HCT116 (cell line): ENCODE data around the gene RPL4. TPM values are rescaled to one million over a fixed set of nuclear protein-coding genes. Genes with fewer than 3 reads are reported as not detected.

Experiments
- ATAC-seq: fragments of 200-7000 bp; cut with Tn5 transposase; 2 replicates; pipeline ENCODE4 v1.9.1; 2020; ENCODE audit warnings: mild to moderate bottlenecking, moderate library complexity
- BruUV-seq: library from RNA; stranded (reverse); fragments of 400-500 nt; replicated peaks from 2 replicates; lab custom pipeline; 2021; lab: Mats Ljungman, UMichigan
- CTCF ChIA-PET: fragments of 300-600 bp; sonication (Branson Sonifier 250); formaldehyde crosslinking; loops from one replicate; lab custom pipeline; 2021; ENCODE audit warnings: antibody characterized with exemption; lab: Charles Lee
- POLR2A ChIA-PET: fragments of 300-600, 350-600 bp; sonication (Branson Sonifier 250); formaldehyde crosslinking; loops from one replicate; lab custom pipeline; 2021; ENCODE audit warnings: antibody characterized with exemption; lab: Charles Lee
- RAD21 ChIA-PET, 2 experiments: fragments of 300-600 bp; sonication (Branson Sonifier 250); formaldehyde crosslinking; loops; one replicate each; lab custom pipeline; 2023; ENCODE audit warnings: low total read pairs in 2 of 2; ENCODE audit not compliant: uncharacterized antibody in 2 of 2, unreplicated experiment in 2 of 2, low non-redundant PET in 1 of 2; lab: Charles Lee
- DNase-seq: peaks from one replicate; pipeline ENCODE4 v3.0.0-alpha.2; 2010; ENCODE audit warnings: low read depth, low spot score
- H2AFZ ChIP-seq: fragments of 200-600 bp; shearing (Covaris generic), sonication (generic); 2 replicates; pipeline ENCODE4 v1.6.1; 2017; ENCODE audit warnings: low read depth, mixed run types, mixed read lengths, antibody characterized with exemption, low read length; ENCODE audit not compliant: poor library complexity, severe bottlenecking
- H3K27ac ChIP-seq: 2 replicates; pipeline ENCODE4 v1.5.1; 2012; ENCODE audit warnings: low read depth, low read length
- H3K27me3 ChIP-seq: fragments of 200-600 bp; sonication (generic); 2 replicates; pipeline ENCODE4 v1.6.1; 2016; ENCODE audit warnings: mixed run types, low read length, mixed read lengths; ENCODE audit not compliant: insufficient read depth
- H3K36me3 ChIP-seq, 2 experiments: fragments of 200-500 bp in 1 of 2; fragments of 200-600 bp in 1 of 2; sonication (Bioruptor generic) in 1 of 2; sonication (generic) in 1 of 2; 2 replicates each; pipeline versions ENCODE4 v1.5.1 to v1.6.1; 2014 to 2016; ENCODE audit warnings: low read length in 2 of 2, inconsistent platforms in 1 of 2, mixed read lengths in 1 of 2, mixed run types in 1 of 2; ENCODE audit not compliant: insufficient read depth in 2 of 2, control insufficient read depth in 1 of 2
- H3K4me1 ChIP-seq, 2 experiments: fragments of 200-600 bp in 1 of 2; sonication (generic) in 1 of 2; 2 replicates each; pipeline versions ENCODE4 v1.5.1 to v1.6.1; 2012 to 2017; ENCODE audit warnings: low read length in 2 of 2, inconsistent platforms in 1 of 2, mild to moderate bottlenecking in 1 of 2, mixed read lengths in 1 of 2, mixed run types in 1 of 2, moderate library complexity in 1 of 2; ENCODE audit not compliant: insufficient read depth in 2 of 2, control insufficient read depth in 1 of 2
- H3K4me2 ChIP-seq: fragments of 200-600 bp; sonication (generic); 2 replicates; pipeline ENCODE4 v1.6.1; 2017; ENCODE audit warnings: mixed run types, low read length, mixed read lengths
- H3K4me3 ChIP-seq, 2 experiments: fragments of 200-600 bp in 1 of 2; sonication (generic) in 1 of 2; replicated peaks in 1 of 2; 2 replicates each; pipeline ENCODE4 v1.5.1; 2011 to 2016; ENCODE audit warnings: low read length in 2 of 2, control low read depth in 1 of 2, low read depth in 1 of 2, mild to moderate bottlenecking in 1 of 2, mixed read lengths in 1 of 2, mixed run types in 1 of 2
- H3K79me2 ChIP-seq: fragments of 200-600 bp; sonication (generic); 2 replicates; pipeline ENCODE4 v1.6.1; 2017; ENCODE audit warnings: mild to moderate bottlenecking, mixed run types, low read length, moderate library complexity, mixed read lengths; ENCODE audit not compliant: insufficient read depth
- H3K9ac ChIP-seq: fragments of 200-600 bp; sonication (generic); 2 replicates; pipeline ENCODE4 v1.6.1; 2016; ENCODE audit warnings: low read length, mixed read lengths
- H3K9me2 ChIP-seq: fragments of 200-600 bp; sonication (generic), shearing (Covaris generic); 2 replicates; pipeline ENCODE4 v1.6.1; 2017; ENCODE audit warnings: mixed run types, mild to moderate bottlenecking, moderate library complexity; ENCODE audit not compliant: insufficient read depth
- H3K9me3 ChIP-seq, 2 experiments: fragments of 200-500 bp in 1 of 2; fragments of 200-600 bp in 1 of 2; sonication (Bioruptor generic) in 1 of 2; sonication (generic) in 1 of 2; 2 replicates each; pipeline ENCODE4 v1.6.1; 2014 to 2017; ENCODE audit warnings: low read length in 2 of 2, mixed read lengths in 2 of 2, inconsistent platforms in 1 of 2, low read depth in 1 of 2, mild to moderate bottlenecking in 1 of 2, mixed run types in 1 of 2, moderate library complexity in 1 of 2; ENCODE audit not compliant: control insufficient read depth in 1 of 2, insufficient read depth in 1 of 2
- H4K20me1 ChIP-seq: fragments of 200-600 bp; sonication (generic), shearing (Covaris generic); 2 replicates; pipeline ENCODE4 v1.6.1; 2017; ENCODE audit warnings: mixed run types, mild to moderate bottlenecking, moderate library complexity; ENCODE audit not compliant: insufficient read depth
- ATF3 ChIP-seq: IDR thresholded peaks from 2 replicates; pipeline ENCODE4 v1.6.1; 2012
- CEBPB ChIP-seq: IDR thresholded peaks from 2 replicates; pipeline ENCODE4 v1.6.1; 2012; ENCODE audit warnings: low read depth
- CTCF ChIP-seq, 3 experiments: fragments of 200-600 bp in 1 of 3; sonication (generic) in 1 of 3; IDR thresholded peaks in 2 of 3; conservative IDR thresholded peaks in 1 of 3; 2 replicates each; pipeline ENCODE4 v1.5.1; 2012 to 2017; ENCODE audit warnings: low read depth in 2 of 3, low read length in 2 of 3, antibody characterized with exemption in 1 of 3, borderline replicate concordance in 1 of 3, control low read depth in 1 of 3, mild to moderate bottlenecking in 1 of 3, mixed read lengths in 1 of 3, mixed run types in 1 of 3, moderate library complexity in 1 of 3; ENCODE audit not compliant: insufficient read depth in 1 of 3
- ELF1 ChIP-seq: IDR thresholded peaks from 2 replicates; pipeline ENCODE4 v1.6.1; 2012; ENCODE audit warnings: low read depth, borderline replicate concordance
- EZH2 ChIP-seq: fragments of 200-600 bp; sonication (generic); IDR thresholded peaks from 2 replicates; pipeline ENCODE4 v1.6.1; 2017; ENCODE audit warnings: antibody characterized with exemption, mixed run types
- EZH2phosphoT487 ChIP-seq: fragments of 200-600 bp; IDR thresholded peaks from 2 replicates; pipeline ENCODE4 v1.6.1; 2018; ENCODE audit warnings: antibody characterized with exemption, borderline replicate concordance
- FOSL1 ChIP-seq: IDR thresholded peaks from 2 replicates; pipeline ENCODE4 v1.6.1; 2012; ENCODE audit warnings: low read depth
- JUND ChIP-seq: IDR thresholded peaks from 2 replicates; pipeline ENCODE4 v1.6.1; 2012
- MAX ChIP-seq: IDR thresholded peaks from 2 replicates; pipeline ENCODE4 v1.6.1; 2012
- POLR2AphosphoS5 ChIP-seq: IDR thresholded peaks from 2 replicates; pipeline ENCODE4 v1.6.1; 2011; ENCODE audit warnings: mild to moderate bottlenecking, low read depth, low read length, moderate library complexity
- RAD21 ChIP-seq: IDR thresholded peaks from 2 replicates; pipeline ENCODE4 v1.6.1; 2012; ENCODE audit warnings: low read depth, mild to moderate bottlenecking
- SIN3A ChIP-seq: IDR thresholded peaks from 2 replicates; pipeline ENCODE4 v1.6.1; 2012; ENCODE audit warnings: low read depth
- TCF7L2 ChIP-seq: IDR thresholded peaks from 2 replicates; pipeline ENCODE4 v1.7.0; 2011; ENCODE audit warnings: borderline replicate concordance, inconsistent platforms; ENCODE audit not compliant: insufficient read depth, insufficient read length; ENCODE audit errors: extremely low read depth
- YY1 ChIP-seq: IDR thresholded peaks from 2 replicates; pipeline ENCODE4 v1.6.1; 2011; ENCODE audit warnings: low read length, low read depth, moderate library complexity, mild to moderate bottlenecking; ENCODE audit not compliant: insufficient replicate concordance; ENCODE audit errors: extremely low read depth
- ZBTB33 ChIP-seq: IDR thresholded peaks from 2 replicates; pipeline ENCODE4 v1.6.1; 2011; ENCODE audit warnings: mild to moderate bottlenecking, low read length, moderate library complexity; ENCODE audit not compliant: insufficient replicate concordance; ENCODE audit errors: extremely low read depth
- ZNF274 ChIP-seq: fragments of 200-500 bp; sonication (Bioruptor generic); IDR thresholded peaks from 2 replicates; pipeline ENCODE4 v1.6.1; 2014; ENCODE audit warnings: mild to moderate bottlenecking, low read depth, low read length, inconsistent platforms
- intact Hi-C: fragments of 100-400 bp; cut with micrococcal nuclease; formaldehyde crosslinking; loops from 2 replicates; pipeline ENCODE4 v1.10.0; 2022
- total RNA-seq: library from RNA; stranded (reverse); gene quantifications from one replicate; pipeline ENCODE4 v1.2.1, GENCODE V29; 2021; ENCODE audit not compliant: unreplicated experiment

RPL4 gene
- total RNA-seq, 1 experiment from 2014 or later: 3,818 TPM

GRCh38 chr15:66452971-66453580, 51.6 kb downstream of the RPL4 start:
- ChIA-PET POLR2A (interaction anchor here (0.5 kb wide), 1 partner anchor 85 kb away, joined by 4 read pairs; no protein-coding TSS in a partner anchor), RAD21 (no interaction called here), CTCF (no interaction called here)
- Histone ChIP-seq H3K36me3 (peaks cover 0 to 5% of the 10 kb centered on the region in 2 experiments; a peak in 1 of 4 replicates), H3K27me3 (no peaks in the 10 kb centered on the region), H3K9me2 (no peaks in the 10 kb centered on the region), H4K20me1 (no peaks in the 10 kb centered on the region), H3K27ac (no peak overlapping the region), H3K9me3 (no peaks in the 10 kb centered on the region), H2AFZ (no peak overlapping the region), H3K4me1 (peaks cover 12 to 31% of the 10 kb centered on the region in 2 experiments), H3K4me2 (no peak overlapping the region), H3K9ac (no peak overlapping the region), H3K79me2 (no peaks in the 10 kb centered on the region), H3K4me3 (no peak overlapping the region)
- no peak for DNase-seq
- intact Hi-C loops: no loop called here
- no peak for ATAC-seq
- TF ChIP-seq POLR2AphosphoS5 (no peak), EZH2 (no peak), TCF7L2 (no peak), SIN3A (no peak), ZNF274 (no peak), ZBTB33 (no peak), CEBPB (no peak), ELF1 (no peak), JUND (no peak), FOSL1 (no peak), ATF3 (no peak), MAX (no peak), EZH2phosphoT487 (no peak), RAD21 (no peak), CTCF (IDR thresholded peaks at IDR 0.05 in 2 of 3, conservative IDR thresholded peaks at IDR 0.05 in 1 of 3; ENCODE audit: borderline replicate concordance in 1 of 3, insufficient read depth in 1 of 3, low read depth in 2 of 3, low read length in 2 of 3) (no peak), YY1 (no peak)
- no TSS peak for BruUV-seq
